Measurements from ENCODE around the gene NUDT9. TPM values are rescaled to one million over a fixed set of nuclear protein-coding genes. Genes with fewer than 3 reads are reported as not detected.
A peak's percentile ranks its signal among the peaks of the same experiment; 100 is the strongest.
"Not testable (repeated sequence)": the region's sequence is repeated elsewhere in the genome, so short reads cannot be mapped to it uniquely, and the experiment has no call there.

Gene NUDT9
- total RNA-seq, 1 donor from 2014 or later, result 26.5 TPM

DNA sequence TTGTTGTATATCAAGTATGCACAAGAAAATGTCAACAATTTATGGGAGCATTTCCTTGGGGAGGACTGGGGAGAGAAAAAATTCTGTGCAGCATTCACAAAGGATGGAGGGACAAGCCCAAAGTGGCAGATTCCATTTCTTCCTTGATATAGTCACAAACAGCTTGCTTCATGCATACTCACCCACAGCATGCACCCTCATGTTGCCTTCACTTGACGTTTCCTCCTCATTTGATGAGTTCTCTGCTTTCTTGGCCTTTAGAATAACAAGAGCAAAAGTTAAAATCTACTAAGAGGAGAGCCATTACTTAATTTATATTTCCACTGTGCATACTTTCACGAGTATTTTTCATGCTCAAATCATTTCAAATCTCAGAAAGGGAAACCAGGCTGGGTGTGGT lies 69.1 kb downstream of the NUDT9 start:
- Mint-ChIP-seq H3K36me3 (peaks cover 5% of the 10 kb centered on the region), H3K27ac (no peak overlapping the region), H3K27me3 (no peaks in the 10 kb centered on the region), H3K4me3 (no peak overlapping the region), H3K9me3 (peaks cover 5% of the 10 kb centered on the region), H3K4me1 (ENCODE audit: unreplicated experiment) (no peaks in the 10 kb centered on the region)
- no peak for DNase-seq (ENCODE audit: extremely low spot score, unreplicated experiment)
- TF ChIP-seq, protein P1, sequence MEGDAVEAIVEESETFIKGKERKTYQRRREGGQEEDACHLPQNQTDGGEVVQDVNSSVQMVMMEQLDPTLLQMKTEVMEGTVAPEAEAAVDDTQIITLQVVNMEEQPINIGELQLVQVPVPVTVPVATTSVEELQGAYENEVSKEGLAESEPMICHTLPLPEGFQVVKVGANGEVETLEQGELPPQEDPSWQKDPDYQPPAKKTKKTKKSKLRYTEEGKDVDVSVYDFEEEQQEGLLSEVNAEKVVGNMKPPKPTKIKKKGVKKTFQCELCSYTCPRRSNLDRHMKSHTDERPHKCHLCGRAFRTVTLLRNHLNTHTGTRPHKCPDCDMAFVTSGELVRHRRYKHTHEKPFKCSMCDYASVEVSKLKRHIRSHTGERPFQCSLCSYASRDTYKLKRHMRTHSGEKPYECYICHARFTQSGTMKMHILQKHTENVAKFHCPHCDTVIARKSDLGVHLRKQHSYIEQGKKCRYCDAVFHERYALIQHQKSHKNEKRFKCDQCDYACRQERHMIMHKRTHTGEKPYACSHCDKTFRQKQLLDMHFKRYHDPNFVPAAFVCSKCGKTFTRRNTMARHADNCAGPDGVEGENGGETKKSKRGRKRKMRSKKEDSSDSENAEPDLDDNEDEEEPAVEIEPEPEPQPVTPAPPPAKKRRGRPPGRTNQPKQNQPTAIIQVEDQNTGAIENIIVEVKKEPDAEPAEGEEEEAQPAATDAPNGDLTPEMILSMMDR (conservative IDR thresholded peaks at IDR 0.05), result no peak

DNA sequence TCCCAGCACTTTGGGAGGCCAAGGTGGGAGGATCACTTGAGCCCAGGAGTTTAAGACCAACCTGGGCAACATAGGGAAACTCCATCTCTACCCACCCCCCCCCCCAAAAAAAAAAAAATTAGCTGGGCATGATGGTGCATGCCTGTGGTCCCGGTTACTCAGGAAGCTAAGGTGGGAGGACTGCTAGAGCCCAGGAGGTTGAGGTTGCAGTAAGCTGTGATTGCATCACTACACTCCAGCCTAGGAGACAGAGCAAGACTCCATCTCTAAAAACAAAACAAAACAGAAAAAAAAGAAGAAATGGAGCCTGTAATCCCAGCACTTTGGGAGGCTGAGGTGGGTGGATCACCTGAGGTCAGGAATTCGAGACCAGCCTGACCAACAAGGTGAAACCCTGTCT lies 69.5 kb downstream of the NUDT9 start:
- not testable (repeated sequence) for H3K27me3 Mint-ChIP-seq; DNase-seq (ENCODE audit: extremely low spot score, unreplicated experiment); H3K4me3 Mint-ChIP-seq; H3K9me3 Mint-ChIP-seq; H3K36me3 Mint-ChIP-seq; H3K4me1 Mint-ChIP-seq (ENCODE audit: unreplicated experiment); H3K27ac Mint-ChIP-seq

DNA sequence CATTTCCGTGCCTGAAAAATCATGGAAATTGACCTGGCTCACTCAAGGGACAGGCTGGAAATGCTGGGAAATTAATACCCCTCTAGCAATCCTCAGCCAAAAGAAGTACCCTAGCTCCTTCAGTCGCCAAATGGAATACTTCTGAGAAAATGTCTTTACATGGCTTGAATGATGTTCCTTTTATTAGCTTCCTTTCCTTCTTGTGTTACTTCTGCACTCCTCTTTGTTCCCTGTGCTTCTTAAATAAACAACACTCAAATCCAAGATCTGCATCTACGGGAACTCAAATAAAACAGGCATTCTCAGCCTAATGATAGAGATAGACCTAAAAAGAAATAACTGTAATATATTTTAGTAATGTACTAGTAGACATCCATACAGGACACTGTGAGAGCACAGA lies 70.7 kb downstream of the NUDT9 start:
- no peak overlapping the region for H3K27ac Mint-ChIP-seq
- no peaks in the 10 kb centered on the region for H3K27me3 Mint-ChIP-seq
- H3K4me3 Mint-ChIP-seq, result no peak overlapping the region
- no peak for DNase-seq (ENCODE audit: extremely low spot score, unreplicated experiment)
- TF ChIP-seq, protein P1 (conservative IDR thresholded peaks at IDR 0.05), result no peak
- H3K9me3 Mint-ChIP-seq, result no peaks in the 10 kb centered on the region
- H3K36me3 Mint-ChIP-seq, result no peaks in the 10 kb centered on the region
- no peaks in the 10 kb centered on the region for H3K4me1 Mint-ChIP-seq (ENCODE audit: unreplicated experiment)

DNA sequence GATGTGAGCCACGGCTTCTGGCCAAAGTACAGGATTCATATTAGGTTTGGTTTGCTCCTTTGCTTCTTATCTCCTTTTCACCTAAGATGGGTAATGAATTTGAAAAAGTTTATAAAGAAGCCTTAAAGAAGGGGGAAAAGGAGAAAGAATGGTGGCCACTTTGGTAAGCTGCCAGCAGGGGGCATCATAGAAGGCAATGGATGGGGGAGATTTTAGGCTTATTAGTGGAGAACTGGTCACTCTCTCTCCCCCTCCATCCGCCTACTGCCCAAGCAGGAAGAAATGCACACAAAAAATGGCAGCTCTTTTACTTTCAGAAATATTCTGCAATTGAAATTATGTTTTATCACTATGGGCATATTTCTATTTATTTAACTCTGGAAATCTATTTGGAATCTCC lies 74.8 kb downstream of the NUDT9 start:
- DNase-seq (ENCODE audit: extremely low spot score, unreplicated experiment), result no peak
- H3K27ac Mint-ChIP-seq, result no peak overlapping the region
- no peaks in the 10 kb centered on the region for H3K27me3 Mint-ChIP-seq
- H3K4me1 Mint-ChIP-seq (ENCODE audit: unreplicated experiment), result peaks cover 6% of the 10 kb centered on the region
- TF ChIP-seq, protein P1 (conservative IDR thresholded peaks at IDR 0.05), result peak; percentile 67
- H3K9me3 Mint-ChIP-seq, result no peaks in the 10 kb centered on the region
- no peaks in the 10 kb centered on the region for H3K36me3 Mint-ChIP-seq
- H3K4me3 Mint-ChIP-seq, result no peak overlapping the region

DNA sequence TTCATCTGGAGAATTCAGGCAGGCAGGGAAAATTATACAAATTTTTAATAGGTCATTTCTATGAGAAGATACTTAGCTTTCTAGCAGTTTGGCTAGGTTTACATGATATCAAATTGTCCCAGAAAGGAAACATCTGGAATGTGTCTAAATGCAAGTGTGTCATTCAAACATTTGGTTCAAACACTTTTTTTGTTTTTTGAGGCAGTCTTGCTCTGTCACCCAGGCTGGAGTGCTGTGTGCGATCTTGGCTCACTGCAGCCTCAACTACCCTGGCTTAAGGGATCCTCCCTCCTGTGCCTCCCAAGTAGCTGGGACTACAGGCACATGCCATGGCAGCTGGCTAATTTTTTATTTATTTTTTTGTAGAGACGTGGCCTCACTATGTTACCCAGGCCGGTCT lies 75.2 kb downstream of the NUDT9 start:
- Mint-ChIP-seq H3K36me3 (no peaks in the 10 kb centered on the region), H3K9me3 (no peaks in the 10 kb centered on the region), H3K27me3 (no peaks in the 10 kb centered on the region), H3K4me1 (ENCODE audit: unreplicated experiment) (peaks cover 10% of the 10 kb centered on the region), H3K4me3 (no peak overlapping the region), H3K27ac (no peak overlapping the region)
- TF ChIP-seq, protein P1 (conservative IDR thresholded peaks at IDR 0.05), result no peak
- no peak for DNase-seq (ENCODE audit: extremely low spot score, unreplicated experiment)

DNA sequence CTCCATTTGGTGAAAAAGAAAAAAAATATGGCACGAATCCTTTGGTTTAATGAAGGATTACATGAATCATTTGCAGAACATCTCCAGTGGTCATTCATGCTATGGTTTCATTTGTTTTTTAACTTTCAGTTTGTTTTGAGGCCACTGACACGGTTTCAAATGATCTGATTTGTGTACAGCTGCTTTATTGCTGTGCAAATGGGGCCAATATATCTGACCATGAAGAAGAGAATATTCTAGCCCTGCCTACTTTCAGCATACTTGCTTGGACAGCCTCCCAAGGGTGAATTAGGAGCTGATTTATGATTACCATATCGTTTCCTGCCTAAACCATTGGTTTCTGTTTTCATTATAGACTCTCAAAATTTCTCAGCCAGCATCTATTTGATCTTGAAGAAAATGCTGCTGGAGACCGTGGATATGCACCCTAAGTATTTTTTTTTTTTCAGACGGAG lies 76.1 kb downstream of the NUDT9 start:
- H3K4me3 Mint-ChIP-seq, result no peak overlapping the region
- DNase-seq (ENCODE audit: extremely low spot score, unreplicated experiment), result no peak
- H3K9me3 Mint-ChIP-seq, result no peaks in the 10 kb centered on the region
- no peaks in the 10 kb centered on the region for H3K27me3 Mint-ChIP-seq
- H3K36me3 Mint-ChIP-seq, result no peaks in the 10 kb centered on the region
- H3K4me1 Mint-ChIP-seq (ENCODE audit: unreplicated experiment), result peaks cover 11% of the 10 kb centered on the region
- TF ChIP-seq, protein P1 (conservative IDR thresholded peaks at IDR 0.05), result no peak
- H3K27ac Mint-ChIP-seq, result no peak overlapping the region
